Adrenal gland (tissue), 12 donors: ENCODE results near the gene SLC24A4. TPM values are rescaled to one million over a fixed set of nuclear protein-coding genes. Genes with fewer than 3 reads are reported as not detected.

Source experiments
- DNase-seq, 7 donors: peaks; one replicate each; pipeline ENCODE4 v3.0.0-alpha.2; 2019 to 2020
- H3K27ac ChIP-seq, 5 donors: fragments of 200-600 bp; sonication (generic) in 4 of 5; 1 replicate in 3 of 5; 2 replicates in 2 of 5; pipeline versions ENCODE4 v1.5.1 to v1.8.0; 2016 to 2020; ENCODE audit warnings: mild to moderate bottlenecking in 1 of 5
- H3K27me3 ChIP-seq: fragments of 200-600 bp; 2 replicates; pipeline ENCODE4 v1.8.0; 2021
- H3K36me3 ChIP-seq, 2 donors: fragments of 200-600 bp; replicated peaks in 1 of 2; 1 replicate in 1 of 2; 2 replicates in 1 of 2; pipeline versions ENCODE4 v1.5.1 to v1.8.0; 2018 to 2022
- H3K4me1 ChIP-seq, 2 donors: fragments of 200-600 bp; replicated peaks in 1 of 2; 1 replicate in 1 of 2; 2 replicates in 1 of 2; pipeline versions ENCODE4 v1.5.1 to v1.8.0; 2018 to 2021
- H3K4me3 ChIP-seq, 4 donors: fragments of 200-600 bp; sonication (generic) in 3 of 4; one replicate each; pipeline ENCODE4 v1.5.1; 2016 to 2018
- H3K9me3 ChIP-seq, 3 donors: fragments of 200-600 bp; sonication (generic) in 1 of 3; replicated peaks in 1 of 3; 1 replicate in 2 of 3; 2 replicates in 1 of 3; pipeline versions ENCODE4 v1.5.1 to v1.8.0; 2016 to 2021
- POLR2A ChIP-seq, 2 donors: fragments of 450-650 bp; IDR thresholded peaks; one replicate each; pipeline ENCODE4 v1.6.1; 2017; ENCODE audit warnings: antibody characterized with exemption in 2 of 2, mild to moderate bottlenecking in 2 of 2, moderate library complexity in 1 of 2
- WGBS, 4 donors: extraction: QIAGEN DNeasy Blood & Tissue Kit in 2 of 4; methylation state at CpG; one replicate each; pipeline versions ENCODE4 v1.1.5 to v1.1.7; 2013 to 2017; 5-methylcytosine and 5-hydroxymethylcytosine counted together
- intact Hi-C, 2 donors: fragments of 100-400 bp; cut with DNase I; formaldehyde crosslinking; loops; one replicate each; pipeline versions ENCODE4 v1.14.1 to v1.15.0; 2022 to 2023
- polyA plus RNA-seq, 3 donors: library from polyadenylated mRNA; stranded (reverse); fragments of 200-250 nt in 2 of 3; fragments of 350-450 nt in 1 of 3; fragmentation: Illumina TruSeq in 1 of 3; extraction: RNeasy Lipid Tissue Mini Kit (QIAGEN cat#74804) in 1 of 3; gene quantifications; one replicate each; pipeline ENCODE4 v1.2.3, GENCODE V29; 2013 to 2014
- total RNA-seq, 9 donors: library from RNA; depleted of rRNA in 4 of 9; stranded (reverse); fragments of >200 nt in 4 of 9; fragments of 120-200 nt in 1 of 9; fragmentation: NEBNext Ultra II Directional in 1 of 9; extraction: Animal tissue kit (Norgen Biotek cat#: 25700) in 1 of 9; gene quantifications; one replicate each; pipeline versions ENCODE4 v1.1.0 to v1.2.4, GENCODE V29; 2013 to 2023
- TF ChIP-seq, protein P1 (sequence below), 6 experiments: fragments of 450-650 bp in 4 of 6; fragments of 200-600 bp in 2 of 6; sonication (generic) in 1 of 6; IDR thresholded peaks; 1 replicate in 5 of 6; 2 replicates in 1 of 6; pipeline versions ENCODE4 v1.5.1 to v1.8.0; 2016 to 2021; ENCODE audit warnings: antibody characterized with exemption in 6 of 6, mild to moderate bottlenecking in 2 of 6, moderate library complexity in 1 of 6
- donor health status: healthy with polysubstance abuse.
- donor health status: Bipolar disorder and iron deficiency.
- donor health status: DM: yes; HTN: yes; CAD: no.
- donor health status: DM: no; HTN: no; CAD: no.
- donor health status: DM: no; HTN: no; CAD: no.
- donor health status: DM: yes; HTN: yes; CAD: no.

Gene SLC24A4
- total and polyA plus RNA-seq, 12 donors = 0.09 to 1.9 (median 0.52) TPM

DNA sequence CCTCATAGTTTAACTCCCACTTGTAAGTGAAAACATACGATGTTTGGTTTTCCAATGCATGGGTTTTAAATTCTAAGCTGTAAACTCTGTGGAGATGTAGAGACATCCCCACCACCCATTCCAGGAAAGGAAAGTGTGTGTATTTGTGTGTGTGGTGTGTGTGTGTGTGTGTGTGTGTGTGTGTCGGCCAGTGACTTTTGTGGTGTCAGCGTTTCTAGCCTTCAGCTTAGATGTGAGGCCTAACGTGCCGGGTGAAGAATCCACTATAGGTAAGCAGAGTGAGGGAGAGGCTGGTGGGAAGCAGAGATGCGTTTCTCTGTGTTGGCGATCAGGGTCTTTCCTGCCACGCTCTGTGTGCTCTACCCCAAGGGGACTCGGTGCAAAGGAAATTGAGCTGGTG lies 93.0 kb downstream of the SLC24A4 start:
- Histone ChIP-seq H3K4me3 (no peak overlapping the region), H3K27ac (no peak overlapping the region), H3K4me1 (no peaks in the 10 kb centered on the region), H3K36me3 (no peaks in the 10 kb centered on the region), H3K9me3 (no peaks in the 10 kb centered on the region), H3K27me3 (no peaks in the 10 kb centered on the region)
- WGBS, 4 donors = 85 to 88% (median 86%) methylated on average over 9 of the region's 9 CpGs
- DNase-seq = no peak
- no peak for TF ChIP-seq POLR2A (IDR thresholded peaks at IDR 0.05)
- TF ChIP-seq, protein P1, sequence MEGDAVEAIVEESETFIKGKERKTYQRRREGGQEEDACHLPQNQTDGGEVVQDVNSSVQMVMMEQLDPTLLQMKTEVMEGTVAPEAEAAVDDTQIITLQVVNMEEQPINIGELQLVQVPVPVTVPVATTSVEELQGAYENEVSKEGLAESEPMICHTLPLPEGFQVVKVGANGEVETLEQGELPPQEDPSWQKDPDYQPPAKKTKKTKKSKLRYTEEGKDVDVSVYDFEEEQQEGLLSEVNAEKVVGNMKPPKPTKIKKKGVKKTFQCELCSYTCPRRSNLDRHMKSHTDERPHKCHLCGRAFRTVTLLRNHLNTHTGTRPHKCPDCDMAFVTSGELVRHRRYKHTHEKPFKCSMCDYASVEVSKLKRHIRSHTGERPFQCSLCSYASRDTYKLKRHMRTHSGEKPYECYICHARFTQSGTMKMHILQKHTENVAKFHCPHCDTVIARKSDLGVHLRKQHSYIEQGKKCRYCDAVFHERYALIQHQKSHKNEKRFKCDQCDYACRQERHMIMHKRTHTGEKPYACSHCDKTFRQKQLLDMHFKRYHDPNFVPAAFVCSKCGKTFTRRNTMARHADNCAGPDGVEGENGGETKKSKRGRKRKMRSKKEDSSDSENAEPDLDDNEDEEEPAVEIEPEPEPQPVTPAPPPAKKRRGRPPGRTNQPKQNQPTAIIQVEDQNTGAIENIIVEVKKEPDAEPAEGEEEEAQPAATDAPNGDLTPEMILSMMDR (IDR thresholded peaks at IDR 0.05) = no peak
- intact Hi-C loops = no loop called here

DNA sequence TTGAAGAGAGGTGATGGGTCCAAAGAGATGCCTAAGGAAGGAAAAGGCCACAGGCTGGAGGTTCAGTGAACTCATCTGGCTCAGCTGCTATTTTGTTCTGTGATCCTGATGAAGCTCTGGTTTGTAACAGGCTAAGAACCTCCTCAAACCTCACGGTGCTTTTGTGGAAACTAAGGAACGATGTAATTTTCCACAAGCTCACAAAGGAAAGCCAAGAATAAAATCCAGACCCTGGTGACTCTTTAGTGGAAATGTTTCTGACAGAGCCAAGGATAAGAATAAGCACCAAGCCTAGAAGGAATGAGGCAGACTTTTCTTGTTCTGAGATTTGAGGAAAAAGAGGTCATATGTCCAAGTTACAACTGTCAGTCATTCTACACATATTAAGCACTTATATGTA lies 93.6 kb downstream of the SLC24A4 start:
- TF ChIP-seq, protein P1 (IDR thresholded peaks at IDR 0.05) = no peak
- no peak for TF ChIP-seq POLR2A (IDR thresholded peaks at IDR 0.05)
- 73 to 90% (median 85%) methylated on average over 2 of the region's 2 CpGs for WGBS, 4 donors
- Histone ChIP-seq H3K36me3 (no peaks in the 10 kb centered on the region), H3K4me1 (no peaks in the 10 kb centered on the region), H3K27me3 (no peaks in the 10 kb centered on the region), H3K27ac (no peak overlapping the region), H3K9me3 (no peaks in the 10 kb centered on the region), H3K4me3 (no peak overlapping the region)
- DNase-seq = no peak
- intact Hi-C loops = no loop called here

DNA sequence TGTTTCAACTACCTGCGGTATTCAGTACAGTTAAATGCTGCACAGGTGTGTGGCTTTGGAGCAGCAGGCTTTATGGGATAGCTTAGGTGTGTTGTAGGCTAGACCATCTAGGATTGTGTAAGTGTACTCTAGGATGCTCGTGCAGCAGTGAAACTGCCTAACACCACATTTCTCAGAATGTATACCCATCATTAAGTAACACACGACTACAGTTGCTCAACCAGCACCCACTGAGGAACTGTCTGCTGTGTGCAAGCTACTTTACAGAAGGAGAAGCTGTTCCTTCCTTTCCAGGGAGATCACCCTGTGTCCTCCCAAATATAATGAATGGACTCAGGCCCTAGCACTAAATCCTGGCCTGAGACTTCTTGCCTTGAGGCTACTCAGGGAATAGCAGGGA lies 94.8 kb downstream of the SLC24A4 start:
- Histone ChIP-seq H3K4me1 (no peaks in the 10 kb centered on the region), H3K27ac (no peak overlapping the region), H3K27me3 (no peaks in the 10 kb centered on the region), H3K36me3 (no peaks in the 10 kb centered on the region), H3K9me3 (no peaks in the 10 kb centered on the region), H3K4me3 (no peak overlapping the region)
- 79 to 85% (median 81%) methylated on average over 2 to 3 of the region's 3 CpGs for WGBS, 4 donors
- peak; percentile 19 to 69 (median 37) for DNase-seq
- no peak for TF ChIP-seq POLR2A (IDR thresholded peaks at IDR 0.05)
- TF ChIP-seq, protein P1 (IDR thresholded peaks at IDR 0.05) = no peak
- intact Hi-C loops = no loop called here

DNA sequence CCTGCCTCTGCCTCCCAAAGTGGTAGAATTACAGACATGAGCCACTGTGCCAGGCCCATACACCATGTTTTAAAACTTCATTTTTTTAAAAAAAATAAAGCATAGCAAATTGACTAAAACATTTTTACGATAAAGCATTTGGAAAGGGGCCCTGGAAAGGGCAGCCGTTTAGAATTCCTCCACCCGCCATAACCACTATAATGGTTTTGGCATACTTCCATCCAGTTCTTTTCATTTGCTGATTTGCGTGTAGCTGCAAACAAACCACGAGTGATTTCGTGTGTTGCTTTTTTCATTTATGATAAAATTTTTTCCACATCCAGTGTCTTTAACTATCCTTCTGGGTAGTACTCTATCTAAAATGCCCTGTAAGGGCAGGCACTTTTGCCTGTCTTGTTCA lies 98.8 kb downstream of the SLC24A4 start:
- DNase-seq = no peak
- intact Hi-C loops = no loop called here
- Histone ChIP-seq H3K27ac (no peak overlapping the region), H3K9me3 (no peaks in the 10 kb centered on the region), H3K4me1 (no peaks in the 10 kb centered on the region), H3K4me3 (no peak overlapping the region), H3K36me3 (no peaks in the 10 kb centered on the region), H3K27me3 (no peaks in the 10 kb centered on the region)
- no peak for TF ChIP-seq POLR2A (IDR thresholded peaks at IDR 0.05)
- TF ChIP-seq, protein P1 (IDR thresholded peaks at IDR 0.05) = no peak
- WGBS, 4 donors = 42 to 62% (median 55%) methylated on average over 6 of the region's 6 CpGs
